Neural progenitor cell (in vitro differentiated cells): ENCODE results near the gene LRRC18.

Experiments used
- EZH2 ChIP-seq: fragments of 200-600 bp; sonication (generic); IDR thresholded peaks from 2 replicates; pipeline ENCODE4 v1.6.1; 2017; ENCODE audit warnings: antibody characterized with exemption, mild to moderate bottlenecking, moderate library complexity
- TF ChIP-seq, protein P1 (sequence below): fragments of 200-600 bp; sonication (generic); IDR thresholded peaks from 2 replicates; pipeline ENCODE4 v1.5.1; 2017; ENCODE audit warnings: antibody characterized with exemption, mild to moderate bottlenecking

DNA sequence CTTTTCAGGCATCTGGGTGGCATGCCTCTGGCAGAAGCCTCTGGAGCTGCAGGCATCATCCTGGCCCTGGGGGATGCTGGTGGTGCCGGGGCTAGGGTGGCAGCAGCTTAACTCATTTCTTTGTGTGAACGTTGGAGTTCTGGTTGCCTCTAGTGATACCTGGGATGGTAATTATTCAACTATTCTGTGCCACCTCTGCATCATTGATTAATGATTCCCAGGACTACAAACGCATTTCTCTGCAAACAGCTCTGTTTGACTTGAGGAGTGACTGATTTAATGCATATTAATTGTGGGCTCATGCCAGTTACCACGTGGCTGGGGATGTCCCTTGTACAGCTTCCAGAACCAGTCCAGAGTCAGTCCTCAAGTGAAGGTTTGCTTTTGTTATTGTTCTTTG is 55.9 kb downstream of the LRRC18 start:
- TF ChIP-seq, protein P1, sequence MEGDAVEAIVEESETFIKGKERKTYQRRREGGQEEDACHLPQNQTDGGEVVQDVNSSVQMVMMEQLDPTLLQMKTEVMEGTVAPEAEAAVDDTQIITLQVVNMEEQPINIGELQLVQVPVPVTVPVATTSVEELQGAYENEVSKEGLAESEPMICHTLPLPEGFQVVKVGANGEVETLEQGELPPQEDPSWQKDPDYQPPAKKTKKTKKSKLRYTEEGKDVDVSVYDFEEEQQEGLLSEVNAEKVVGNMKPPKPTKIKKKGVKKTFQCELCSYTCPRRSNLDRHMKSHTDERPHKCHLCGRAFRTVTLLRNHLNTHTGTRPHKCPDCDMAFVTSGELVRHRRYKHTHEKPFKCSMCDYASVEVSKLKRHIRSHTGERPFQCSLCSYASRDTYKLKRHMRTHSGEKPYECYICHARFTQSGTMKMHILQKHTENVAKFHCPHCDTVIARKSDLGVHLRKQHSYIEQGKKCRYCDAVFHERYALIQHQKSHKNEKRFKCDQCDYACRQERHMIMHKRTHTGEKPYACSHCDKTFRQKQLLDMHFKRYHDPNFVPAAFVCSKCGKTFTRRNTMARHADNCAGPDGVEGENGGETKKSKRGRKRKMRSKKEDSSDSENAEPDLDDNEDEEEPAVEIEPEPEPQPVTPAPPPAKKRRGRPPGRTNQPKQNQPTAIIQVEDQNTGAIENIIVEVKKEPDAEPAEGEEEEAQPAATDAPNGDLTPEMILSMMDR: no peak
- TF ChIP-seq EZH2: no peak
